Keratinocyte (primary cell): ENCODE results near the gene SSR3.

Source experiments
- EZH2 ChIP-seq: IDR thresholded peaks from one replicate; pipeline ENCODE4 v1.6.1; 2012; ENCODE audit warnings: inconsistent platforms, mild to moderate bottlenecking, low read length, moderate library complexity
- TF ChIP-seq, protein P1 (sequence below), 3 experiments: IDR thresholded peaks in 1 of 3; conservative IDR thresholded peaks in 1 of 3; optimal IDR thresholded peaks in 1 of 3; 2 replicates in 2 of 3; 3 replicates in 1 of 3; pipeline versions ENCODE3 to v1.5.1; 2011; ENCODE audit warnings: low read length in 3 of 3, mild to moderate bottlenecking in 3 of 3, moderate library complexity in 2 of 3, control low read depth in 1 of 3, inconsistent platforms in 1 of 3; ENCODE audit not compliant: insufficient read depth in 2 of 3; ENCODE audit errors: extremely low read depth in 1 of 3

DNA sequence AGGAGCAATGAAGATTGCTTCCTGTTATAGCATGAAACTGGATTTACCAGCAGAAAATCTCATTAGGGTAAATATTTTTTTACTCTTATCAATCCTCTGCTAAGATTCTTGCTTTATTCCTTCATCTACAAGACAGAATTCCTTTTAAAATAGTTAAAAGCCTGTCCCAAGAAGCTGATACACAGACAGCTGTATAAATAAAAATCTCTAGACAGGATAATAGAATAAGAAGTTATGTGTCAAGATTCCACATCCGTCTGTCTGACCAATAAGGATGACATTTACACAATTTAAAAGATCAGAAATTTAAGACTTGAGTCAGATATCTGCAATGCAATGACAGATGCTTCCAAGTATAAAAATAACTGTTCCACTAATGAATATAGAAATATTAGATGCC is 57.6 kb downstream of the SSR3 start:
- TF ChIP-seq, protein P1, sequence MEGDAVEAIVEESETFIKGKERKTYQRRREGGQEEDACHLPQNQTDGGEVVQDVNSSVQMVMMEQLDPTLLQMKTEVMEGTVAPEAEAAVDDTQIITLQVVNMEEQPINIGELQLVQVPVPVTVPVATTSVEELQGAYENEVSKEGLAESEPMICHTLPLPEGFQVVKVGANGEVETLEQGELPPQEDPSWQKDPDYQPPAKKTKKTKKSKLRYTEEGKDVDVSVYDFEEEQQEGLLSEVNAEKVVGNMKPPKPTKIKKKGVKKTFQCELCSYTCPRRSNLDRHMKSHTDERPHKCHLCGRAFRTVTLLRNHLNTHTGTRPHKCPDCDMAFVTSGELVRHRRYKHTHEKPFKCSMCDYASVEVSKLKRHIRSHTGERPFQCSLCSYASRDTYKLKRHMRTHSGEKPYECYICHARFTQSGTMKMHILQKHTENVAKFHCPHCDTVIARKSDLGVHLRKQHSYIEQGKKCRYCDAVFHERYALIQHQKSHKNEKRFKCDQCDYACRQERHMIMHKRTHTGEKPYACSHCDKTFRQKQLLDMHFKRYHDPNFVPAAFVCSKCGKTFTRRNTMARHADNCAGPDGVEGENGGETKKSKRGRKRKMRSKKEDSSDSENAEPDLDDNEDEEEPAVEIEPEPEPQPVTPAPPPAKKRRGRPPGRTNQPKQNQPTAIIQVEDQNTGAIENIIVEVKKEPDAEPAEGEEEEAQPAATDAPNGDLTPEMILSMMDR (optimal IDR thresholded peaks at IDR 0.05 in 1 of 3, IDR thresholded peaks at IDR 0.05 in 1 of 3, conservative IDR thresholded peaks at IDR 0.05 in 1 of 3; ENCODE audit: extremely low read depth in 1 of 3, insufficient read depth in 2 of 3, low read length in 3 of 3): no peak
- no peak for TF ChIP-seq EZH2
